Neural progenitor cell (in vitro differentiated cells): Measurements from ENCODE around the gene NRAS.

ENCODE experiments used
- EZH2 ChIP-seq: fragments of 200-600 bp; sonication (generic); IDR thresholded peaks from 2 replicates; pipeline ENCODE4 v1.6.1; 2017; ENCODE audit warnings: antibody characterized with exemption, mild to moderate bottlenecking, moderate library complexity
- TF ChIP-seq, protein P1 (sequence below): fragments of 200-600 bp; sonication (generic); IDR thresholded peaks from 2 replicates; pipeline ENCODE4 v1.5.1; 2017; ENCODE audit warnings: antibody characterized with exemption, mild to moderate bottlenecking

DNA sequence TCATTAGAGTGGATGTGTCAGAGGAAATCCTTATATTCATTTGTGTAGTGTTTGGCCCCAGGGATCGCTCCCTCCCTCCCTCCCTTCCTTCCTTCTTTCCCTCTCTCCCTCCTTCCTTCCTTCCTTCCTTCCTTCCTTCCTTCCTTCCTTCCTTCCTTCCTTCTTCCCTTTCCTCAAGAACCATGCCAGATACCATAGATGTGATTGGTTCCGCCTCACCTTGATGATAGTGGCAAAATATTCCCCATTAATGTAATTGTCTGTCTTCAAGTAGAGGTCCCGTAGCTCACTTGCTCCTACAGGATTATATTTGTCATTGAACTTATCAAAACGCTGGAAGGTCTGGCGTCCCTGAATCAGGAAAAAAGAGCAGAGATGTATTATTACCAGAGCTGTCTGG is 38.9 kb downstream of the NRAS start:
- TF ChIP-seq, protein P1, sequence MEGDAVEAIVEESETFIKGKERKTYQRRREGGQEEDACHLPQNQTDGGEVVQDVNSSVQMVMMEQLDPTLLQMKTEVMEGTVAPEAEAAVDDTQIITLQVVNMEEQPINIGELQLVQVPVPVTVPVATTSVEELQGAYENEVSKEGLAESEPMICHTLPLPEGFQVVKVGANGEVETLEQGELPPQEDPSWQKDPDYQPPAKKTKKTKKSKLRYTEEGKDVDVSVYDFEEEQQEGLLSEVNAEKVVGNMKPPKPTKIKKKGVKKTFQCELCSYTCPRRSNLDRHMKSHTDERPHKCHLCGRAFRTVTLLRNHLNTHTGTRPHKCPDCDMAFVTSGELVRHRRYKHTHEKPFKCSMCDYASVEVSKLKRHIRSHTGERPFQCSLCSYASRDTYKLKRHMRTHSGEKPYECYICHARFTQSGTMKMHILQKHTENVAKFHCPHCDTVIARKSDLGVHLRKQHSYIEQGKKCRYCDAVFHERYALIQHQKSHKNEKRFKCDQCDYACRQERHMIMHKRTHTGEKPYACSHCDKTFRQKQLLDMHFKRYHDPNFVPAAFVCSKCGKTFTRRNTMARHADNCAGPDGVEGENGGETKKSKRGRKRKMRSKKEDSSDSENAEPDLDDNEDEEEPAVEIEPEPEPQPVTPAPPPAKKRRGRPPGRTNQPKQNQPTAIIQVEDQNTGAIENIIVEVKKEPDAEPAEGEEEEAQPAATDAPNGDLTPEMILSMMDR, result no peak
- TF ChIP-seq EZH2, result no peak
